ENCODE results near the gene SV2B. TPM values are rescaled to one million over a fixed set of nuclear protein-coding genes. Genes with fewer than 3 reads are reported as not detected.

Gene SV2B
- total RNA-seq, 4 donors from 2014 or later: 0.42 to 2.3 (median 0.88) TPM

- 87 to 94% methylated on average over 8 of the region's 8 CpGs for WGBS, 2 donors
- intact Hi-C loops (cut with DNase I; ENCODE audit: low total_unique reads): no loop called here
- no peak overlapping the region for H3K4me3 ChIP-seq (ENCODE audit: low read depth, poor library complexity, severe bottlenecking)
Observed at GRCh38 chr15:91133511-91133910, 33.5 kb downstream of the SV2B start.

GRCh38 chr15:91135201-91136130 lies 35.4 kb downstream of the SV2B start:
- no peak for TF ChIP-seq POLR2A (IDR thresholded peaks at IDR 0.05)
- TF ChIP-seq CTCF (IDR thresholded peaks at IDR 0.05): no peak
- intact Hi-C loops (cut with DNase I; ENCODE audit: low total_unique reads): no loop called here
- no peak overlapping the region for H3K4me3 ChIP-seq (ENCODE audit: low read depth, poor library complexity, severe bottlenecking)
- DNase-seq (ENCODE audit: low spot score in 2 of 2): peak in 1 of 2 donors; percentile 21
- 87% methylated on average over 10 of the region's 10 CpGs for WGBS, 2 donors

More at GRCh38 chr15:91133511-91133910, 33.5 kb downstream of the SV2B start:
- TF ChIP-seq CTCF (IDR thresholded peaks at IDR 0.05): no peak
- TF ChIP-seq POLR2A (IDR thresholded peaks at IDR 0.05): no peak
- peak in 1 of 2 donors; percentile 65 for DNase-seq (ENCODE audit: low spot score in 2 of 2)

DNA sequence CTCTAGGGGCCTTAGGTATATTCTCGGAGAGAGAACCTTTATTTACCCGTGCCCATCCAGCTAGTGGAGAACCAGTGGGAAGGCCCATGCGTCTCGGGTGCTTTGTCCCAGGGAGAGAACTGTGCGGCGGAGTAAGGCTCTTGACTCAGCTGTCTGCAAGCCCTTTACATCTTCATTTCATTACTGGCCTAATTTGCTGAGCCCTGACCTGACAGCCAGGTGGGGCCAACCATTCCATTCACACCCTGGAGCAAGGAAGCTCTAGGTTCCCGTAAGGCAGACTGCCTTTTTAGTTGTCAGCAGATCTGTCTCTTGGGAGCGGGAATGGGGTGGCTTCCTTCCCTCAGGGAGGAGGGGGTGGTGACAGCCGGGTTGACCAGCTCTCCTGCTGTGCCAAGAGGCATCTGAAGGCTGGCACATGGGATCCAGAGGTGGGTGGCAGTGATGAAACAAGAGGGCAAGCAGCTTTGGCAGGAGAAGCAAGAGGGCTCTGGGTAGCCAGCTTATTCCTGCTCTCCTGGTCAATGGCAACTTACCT lies 36.4 kb downstream of the SV2B start:
- H3K4me3 ChIP-seq (ENCODE audit: low read depth, poor library complexity, severe bottlenecking): no peak overlapping the region
- 75 to 78% methylated on average over 9 of the region's 9 CpGs for WGBS, 2 donors
- intact Hi-C loops (cut with DNase I; ENCODE audit: low total_unique reads): no loop called here
- DNase-seq (ENCODE audit: low spot score in 2 of 2): peak in 1 of 2 donors; percentile 64
- TF ChIP-seq CTCF (IDR thresholded peaks at IDR 0.05) (no peak), POLR2A (IDR thresholded peaks at IDR 0.05) (no peak)

- peak in 1 of 2 donors; percentile 21 for DNase-seq (ENCODE audit: low spot score in 2 of 2)
- no peak for TF ChIP-seq POLR2A (IDR thresholded peaks at IDR 0.05)
- TF ChIP-seq CTCF (IDR thresholded peaks at IDR 0.05): no peak
- no peak overlapping the region for H3K4me3 ChIP-seq (ENCODE audit: low read depth, poor library complexity, severe bottlenecking)
- 37 to 58% methylated on average over 1 of the region's 1 CpG for WGBS, 2 donors
- intact Hi-C loops (cut with DNase I; ENCODE audit: low total_unique reads): no loop called here
Observed at GRCh38 chr15:91140601-91141000, 40.5 kb downstream of the SV2B start.

DNA sequence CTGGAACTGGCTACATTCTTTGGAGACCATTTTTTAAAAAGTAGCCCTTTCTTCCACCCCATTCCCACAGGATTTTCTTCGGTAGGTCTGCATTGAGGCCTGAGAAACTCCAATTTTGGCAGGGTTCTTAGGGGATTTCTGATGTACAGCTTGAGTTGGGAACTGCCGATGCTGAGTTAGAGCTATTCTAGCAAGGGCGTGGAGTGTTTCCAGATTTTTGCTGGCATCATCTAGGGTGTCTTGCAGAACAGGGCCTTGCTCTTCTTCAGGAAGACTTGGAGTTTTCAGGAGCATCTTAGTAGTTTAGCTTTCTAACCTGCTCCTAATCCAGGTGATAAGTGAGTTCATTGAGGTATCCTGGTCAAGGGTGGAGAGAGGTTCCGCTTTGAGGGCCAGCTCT lies 41.0 kb downstream of the SV2B start:
- no peak overlapping the region for H3K4me3 ChIP-seq (ENCODE audit: low read depth, poor library complexity, severe bottlenecking)
- no peak for TF ChIP-seq CTCF (IDR thresholded peaks at IDR 0.05)
- no peak for TF ChIP-seq POLR2A (IDR thresholded peaks at IDR 0.05)
- peak in 1 of 2 donors; percentile 37 for DNase-seq (ENCODE audit: low spot score in 2 of 2)
- intact Hi-C loops (cut with DNase I; ENCODE audit: low total_unique reads): no loop called here
- 44 to 59% methylated on average over 4 of the region's 4 CpGs for WGBS, 2 donors

Measured in lower leg skin (tissue), 4 donors.